Stimulated activated CD4-positive, alpha-beta T cell treated with anti-CD3 and anti-CD28 coated beads, Interleukin-2, amount 100 ng/mL, for 48 hours (primary cell): ENCODE results near the gene WDR59.
A peak's percentile ranks its signal among the peaks of the same experiment; 100 is the strongest.
"Not testable (repeated sequence)": the region's sequence is repeated elsewhere in the genome, so short reads cannot be mapped to it uniquely, and the experiment has no call there.

Experiments
- DNase-seq, 2 donors: peaks; one replicate each; pipeline ENCODE4 v3.0.0-alpha.2; 2020

The WDR59 gene

DNA sequence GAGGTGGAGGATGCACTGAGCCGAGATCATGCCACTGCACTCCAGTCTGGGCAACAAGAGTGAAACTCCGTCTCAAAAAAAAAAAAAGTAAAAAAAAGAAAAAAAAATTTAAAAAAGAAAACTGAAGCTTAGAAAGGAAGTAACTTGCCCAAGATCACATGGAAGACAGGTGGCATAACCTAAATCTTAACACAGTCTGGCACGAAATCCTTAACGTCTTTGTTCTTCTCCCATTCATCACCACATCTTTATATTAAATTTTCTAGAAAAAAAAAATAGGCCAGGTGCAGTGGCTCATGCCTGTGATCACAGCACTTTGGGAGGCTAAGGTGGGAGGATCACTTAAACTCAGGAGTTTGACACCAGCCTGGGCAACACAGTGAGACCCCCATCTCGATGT lies 9.3 kb downstream of the WDR59 start:
- DNase-seq: no peak

DNA sequence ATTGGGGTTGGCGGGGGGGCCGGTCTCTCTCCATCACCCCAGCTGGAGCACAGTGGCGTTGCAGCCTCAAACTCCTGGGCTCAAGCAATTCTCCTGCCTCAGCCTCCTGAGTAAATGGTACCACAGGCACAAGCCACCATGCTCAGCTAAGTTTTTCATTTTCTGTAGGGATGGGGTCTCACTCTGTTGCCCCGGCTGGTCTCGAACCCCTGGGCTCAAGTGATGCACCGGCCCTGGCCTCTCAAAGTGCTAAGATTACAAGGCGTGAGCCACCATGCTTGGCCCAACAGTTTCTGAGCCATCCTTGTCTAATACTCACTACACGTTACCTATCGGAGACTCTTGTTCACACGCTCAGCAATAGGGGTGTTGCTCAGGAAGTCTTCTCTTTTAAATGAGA lies 11.6 kb downstream of the WDR59 start:
- no peak for DNase-seq

DNA sequence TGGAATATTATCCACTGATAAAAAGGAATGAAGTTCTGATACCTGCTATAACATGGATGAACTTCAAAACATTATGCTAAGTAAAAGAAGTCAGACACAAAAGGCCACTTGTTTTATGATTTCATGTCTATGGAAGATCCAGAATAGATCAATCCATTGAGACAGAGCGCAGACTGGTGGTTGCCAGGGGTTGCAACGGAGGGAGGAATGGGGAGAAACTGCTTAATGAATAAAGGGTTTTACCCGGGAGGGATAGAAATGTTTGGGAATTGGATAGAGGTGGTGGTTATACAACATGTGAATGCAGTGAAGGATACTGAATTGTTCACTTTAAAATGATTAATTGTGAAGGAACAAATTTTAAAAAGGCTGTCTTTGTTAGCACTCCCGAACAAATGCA lies 30.2 kb downstream of the WDR59 start:
- DNase-seq: no peak

DNA sequence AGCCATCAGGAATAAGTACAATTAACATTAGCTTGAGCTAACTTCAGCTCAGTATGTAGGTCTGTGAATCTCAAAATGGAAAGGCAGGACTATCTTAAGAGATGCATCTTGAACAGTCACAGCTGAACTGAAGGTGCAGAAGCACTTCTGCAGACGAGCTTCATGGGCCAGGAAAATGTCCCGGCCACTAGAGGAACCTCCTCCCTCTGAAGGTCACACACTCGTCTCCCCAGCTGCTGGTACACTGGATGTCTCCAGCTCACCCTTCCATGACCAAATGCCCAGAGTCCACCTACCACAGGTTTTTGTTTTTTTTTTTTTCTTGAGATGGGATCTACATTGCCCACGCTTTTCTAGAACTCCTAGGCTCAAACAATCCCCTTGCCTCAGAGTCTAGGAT lies 33.2 kb downstream of the WDR59 start:
- no peak for DNase-seq

DNA sequence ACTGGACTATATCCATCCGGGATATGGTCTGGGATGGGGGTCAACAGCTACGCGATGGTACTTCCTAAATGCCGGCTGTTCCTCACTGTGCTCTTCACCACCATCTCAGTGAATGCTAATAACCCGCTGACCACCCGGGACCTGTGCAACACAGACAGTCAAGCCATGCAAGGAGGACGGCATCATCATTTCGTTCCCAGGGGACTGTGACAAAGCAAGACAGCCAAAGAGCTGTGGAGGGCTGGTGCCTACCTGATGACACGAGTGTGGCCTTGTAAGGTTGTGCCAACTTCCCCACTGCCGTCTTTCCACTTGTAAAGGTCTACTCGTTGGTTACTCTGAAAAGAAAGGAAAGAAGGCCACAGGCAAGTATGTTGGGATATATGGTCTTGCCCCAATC lies 33.7 kb downstream of the WDR59 start:
- DNase-seq: no peak

DNA sequence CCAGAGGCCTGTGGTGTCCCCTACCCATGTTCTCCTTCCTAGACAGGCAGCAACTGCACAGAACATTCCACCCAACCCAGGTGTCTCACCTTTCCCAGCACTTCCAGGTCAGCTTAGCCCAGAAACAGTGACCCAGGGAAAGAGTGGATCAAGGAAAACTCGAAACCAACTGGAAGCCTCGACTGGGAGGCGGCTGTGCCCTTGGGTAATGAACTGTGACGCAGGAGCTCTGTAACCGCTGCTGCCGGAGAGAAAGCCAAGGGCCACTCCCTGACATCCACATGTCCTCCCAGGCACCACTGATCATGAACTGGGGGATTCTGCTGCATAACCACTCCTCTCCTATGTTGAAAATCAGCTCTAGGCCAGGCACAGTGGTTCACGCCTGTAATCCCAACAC lies 34.4 kb downstream of the WDR59 start:
- no peak for DNase-seq

DNA sequence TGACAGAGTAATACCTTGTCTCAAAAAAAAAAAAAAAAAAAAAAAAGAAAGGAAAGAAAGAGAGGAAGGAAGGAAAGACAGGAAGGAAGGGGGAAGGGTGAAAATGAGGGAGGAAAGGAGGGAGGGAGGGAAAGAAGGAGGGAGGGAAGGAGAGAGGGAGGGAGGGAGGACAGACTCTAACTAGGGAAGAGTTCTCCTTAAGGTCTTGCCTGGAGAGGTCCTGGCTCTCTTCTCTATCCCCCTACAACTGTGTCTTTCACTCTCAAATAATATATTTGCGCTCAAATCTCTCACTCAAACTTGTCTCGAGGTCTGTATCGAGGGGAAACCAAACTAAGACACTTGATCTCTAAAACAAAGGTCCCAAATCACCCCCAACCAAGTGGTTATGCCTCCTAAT lies 35.6 kb downstream of the WDR59 start:
- DNase-seq: no peak

DNA sequence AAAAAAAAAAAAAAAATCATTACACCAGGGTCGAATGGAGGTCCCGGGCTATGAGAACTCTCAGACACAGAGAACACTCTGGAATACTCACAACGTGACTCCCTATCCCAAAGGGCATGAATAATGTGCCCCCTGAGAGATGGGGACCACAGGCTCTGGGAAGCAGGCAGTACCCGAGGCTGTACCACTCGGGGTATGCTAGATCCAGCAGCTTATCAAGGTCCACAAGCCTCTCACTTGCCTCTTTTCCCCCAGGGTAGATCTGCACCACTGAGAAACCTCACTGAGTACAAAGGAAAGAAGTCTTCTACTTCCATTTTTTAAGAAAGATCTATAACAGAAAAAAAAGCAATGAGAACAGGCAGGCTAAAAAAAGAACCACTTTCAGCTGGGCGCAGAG lies 40.5 kb downstream of the WDR59 start:
- DNase-seq: no peak

DNA sequence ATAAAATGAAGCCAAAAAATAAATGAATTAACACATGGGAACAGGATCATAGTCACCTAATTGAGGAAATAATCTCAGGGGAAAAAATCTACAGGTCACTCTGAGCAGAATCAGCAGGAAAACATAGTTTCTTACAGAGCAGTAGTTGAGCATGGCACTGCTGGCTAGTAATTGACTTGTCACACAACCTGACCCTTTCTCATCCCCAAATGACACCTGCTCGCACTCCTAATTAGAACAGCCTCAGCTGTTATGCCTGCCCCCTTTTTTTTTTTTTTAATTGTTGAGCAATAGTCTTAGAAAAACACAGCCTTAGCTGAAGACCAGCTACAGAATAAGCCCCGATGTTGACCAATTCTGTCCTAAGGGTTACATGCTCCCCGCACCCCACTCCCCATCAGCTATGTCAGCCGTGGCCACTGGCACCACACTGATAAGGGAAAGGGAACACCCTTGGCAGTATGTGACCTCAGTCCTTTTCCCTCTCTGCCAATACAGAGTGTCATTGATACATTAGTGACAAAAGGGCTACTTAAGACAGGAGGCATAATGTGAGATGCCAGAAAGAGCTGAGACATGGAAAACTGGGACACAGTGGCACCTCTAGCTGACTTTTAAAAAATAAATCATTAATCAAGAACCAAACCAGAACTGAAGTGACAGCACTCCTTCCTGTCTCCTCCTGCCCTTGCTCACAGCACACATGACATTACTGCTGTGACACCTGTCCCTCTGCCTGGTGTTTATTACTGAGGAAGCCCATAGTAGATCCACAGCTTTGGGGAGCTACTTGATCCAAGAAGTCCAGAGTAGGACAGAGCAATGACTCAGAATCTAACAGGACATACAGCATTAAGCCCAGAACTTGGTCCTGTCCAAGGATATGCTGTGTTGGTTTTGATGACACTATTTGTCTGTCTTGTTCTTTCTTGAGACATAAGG lies 41.7 kb downstream of the WDR59 start:
- no peak for DNase-seq

DNA sequence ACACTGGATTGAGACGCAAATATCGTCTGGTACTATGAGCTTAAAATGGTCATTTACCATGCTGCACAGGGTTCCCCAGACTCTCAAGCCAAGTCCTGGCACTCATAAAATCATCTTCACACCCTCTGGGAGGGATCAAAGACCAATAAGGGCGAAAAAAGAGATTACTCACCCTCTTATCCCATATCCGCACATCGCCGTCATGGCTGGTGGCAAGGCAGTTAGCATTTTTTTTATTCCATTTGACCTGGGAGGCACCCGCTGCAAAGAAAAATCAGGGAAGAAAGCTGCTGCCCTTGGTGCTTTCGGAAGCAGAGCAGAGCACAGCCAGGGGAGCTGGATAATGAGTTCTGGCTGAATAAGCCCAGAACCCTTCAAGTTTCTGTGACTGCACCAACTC lies 42.4 kb downstream of the WDR59 start:
- no peak for DNase-seq

DNA sequence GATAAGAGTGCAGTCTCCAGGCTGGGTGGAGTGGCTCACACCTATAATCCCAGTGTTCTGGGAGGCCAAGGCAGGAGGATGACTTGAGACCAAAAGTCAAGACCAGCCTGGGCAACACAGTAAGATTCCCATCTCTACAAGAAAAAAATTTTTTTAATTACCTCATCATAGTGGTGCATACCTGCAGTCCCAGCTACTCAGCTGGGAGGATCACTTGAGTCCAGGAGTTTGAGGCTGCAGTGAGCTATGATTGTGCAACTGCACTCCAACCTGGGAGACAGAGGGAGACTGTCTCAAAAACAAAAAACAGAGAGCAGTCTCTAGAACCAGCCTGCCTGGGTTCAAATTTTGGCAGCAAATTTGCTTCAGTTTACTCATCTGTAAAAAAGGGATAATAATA lies 45.2 kb downstream of the WDR59 start:
- no peak for DNase-seq

DNA sequence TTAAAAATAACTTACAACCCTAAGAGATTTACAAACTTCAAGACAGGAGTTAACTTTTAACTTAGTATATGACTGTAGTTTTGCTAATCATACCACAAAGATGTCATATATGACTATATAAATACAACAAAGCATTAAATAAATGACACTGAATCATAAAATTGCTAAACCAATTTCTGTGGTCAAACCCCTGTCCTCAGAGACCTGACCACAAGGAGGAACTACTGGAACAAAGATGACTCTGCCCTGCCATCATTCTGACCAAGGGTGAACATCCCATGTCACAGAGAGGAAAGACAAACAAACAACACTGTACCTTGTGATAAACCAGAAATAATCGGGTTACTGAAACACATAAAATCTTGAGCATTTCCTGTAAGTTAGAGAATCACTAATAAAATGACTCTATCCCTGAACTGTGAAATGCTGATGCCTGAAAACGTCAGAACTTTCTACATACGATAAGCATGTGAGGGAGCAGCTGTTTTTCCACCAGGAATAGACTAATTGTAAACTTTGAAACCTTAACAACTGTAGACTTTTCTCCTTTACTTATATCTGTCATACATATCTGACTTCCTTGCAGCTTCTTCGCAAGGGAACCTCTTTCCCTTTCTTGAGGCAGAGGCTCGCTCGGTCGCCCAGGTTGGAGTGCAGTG lies 47.9 kb downstream of the WDR59 start:
- DNase-seq: peak in 1 of 2 donors; percentile 10

DNA sequence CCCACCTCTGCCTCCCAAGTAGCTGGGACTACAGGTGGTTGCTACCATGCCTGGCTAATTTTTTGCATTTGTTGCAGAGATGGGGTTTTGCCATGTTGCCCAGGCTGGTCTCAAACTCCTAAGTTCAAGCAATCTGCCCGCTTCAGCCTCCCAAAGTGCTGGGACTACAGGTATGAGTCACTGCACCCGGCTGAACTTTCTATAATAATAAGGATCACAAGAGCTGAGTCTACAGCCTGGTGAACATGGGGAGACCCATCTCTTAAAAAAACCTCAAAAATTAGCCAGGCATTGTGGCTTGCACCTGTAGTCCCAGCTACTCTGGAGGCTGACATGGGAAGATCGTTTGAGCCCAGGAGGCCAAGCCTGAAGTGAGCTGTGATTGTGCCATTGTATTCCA lies 53.5 kb downstream of the WDR59 start:
- no peak for DNase-seq

DNA sequence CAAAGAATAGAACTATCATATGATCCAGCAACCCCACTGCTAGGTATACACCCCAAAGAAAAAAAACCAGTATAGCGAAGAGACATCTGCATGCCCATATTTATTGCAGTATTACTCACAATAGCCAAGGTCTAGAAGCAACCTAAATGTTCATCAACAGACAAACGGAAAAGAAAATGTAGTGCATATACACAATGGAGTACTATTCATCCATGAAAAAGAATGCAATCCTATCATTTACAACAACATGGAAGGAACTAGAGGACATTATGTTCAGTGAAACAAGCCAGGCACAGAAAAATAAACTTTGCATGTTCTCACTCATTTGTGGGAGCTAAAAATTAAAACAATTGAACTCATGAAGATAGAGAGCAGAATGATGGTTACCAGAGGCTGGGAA lies 55.3 kb downstream of the WDR59 start:
- DNase-seq: no peak

DNA sequence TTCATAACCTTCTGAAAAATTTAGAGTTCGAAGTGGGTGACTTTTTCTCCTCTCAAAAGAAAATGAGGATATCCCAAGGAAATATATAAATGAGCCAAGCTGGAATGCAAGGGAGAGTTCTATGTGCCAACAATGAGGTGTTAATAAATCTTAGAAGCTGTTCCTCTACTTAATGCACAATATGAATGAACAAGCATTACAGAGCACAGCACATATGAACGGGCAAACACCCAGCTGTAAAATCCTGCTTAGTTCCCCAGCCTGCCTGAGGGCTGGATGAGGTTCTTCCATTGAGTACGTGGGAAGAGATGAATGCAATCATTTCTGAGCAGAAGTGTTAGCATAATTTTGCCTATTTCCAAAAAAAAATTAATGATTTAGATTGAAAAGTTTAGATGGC lies 58.1 kb downstream of the WDR59 start:
- DNase-seq: no peak

DNA sequence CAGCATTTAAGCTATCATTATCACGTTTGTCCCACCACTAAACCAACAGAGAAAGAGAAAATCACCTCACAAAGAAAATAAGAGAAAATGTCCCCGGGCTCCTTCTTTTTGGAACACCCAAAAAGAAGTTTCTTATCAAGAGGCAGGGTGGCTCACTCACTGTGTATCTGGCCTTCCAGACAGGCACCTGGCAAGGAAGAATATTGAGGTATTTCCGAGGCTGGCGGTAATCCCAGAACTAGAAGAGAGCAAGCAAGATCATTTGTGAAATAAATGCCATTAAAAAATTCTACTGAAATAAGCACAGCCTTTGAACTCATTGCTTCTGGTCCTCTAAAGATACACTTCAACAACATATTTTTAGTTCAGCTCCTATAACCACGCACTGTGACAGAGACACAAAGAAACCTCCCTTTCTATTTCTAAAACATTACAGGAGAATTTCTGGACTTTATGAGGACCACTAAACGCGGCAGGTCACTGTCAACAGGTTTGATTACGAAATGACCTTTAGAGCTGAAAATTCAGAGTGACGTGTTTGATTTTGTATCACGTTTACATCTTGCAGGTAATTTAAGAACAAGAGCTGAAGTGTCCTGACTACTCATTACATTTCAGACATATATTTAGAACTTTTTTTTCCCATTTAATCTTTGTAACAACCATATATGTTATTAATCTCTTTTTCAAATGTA lies 61.0 kb downstream of the WDR59 start:
- no peak for DNase-seq

DNA sequence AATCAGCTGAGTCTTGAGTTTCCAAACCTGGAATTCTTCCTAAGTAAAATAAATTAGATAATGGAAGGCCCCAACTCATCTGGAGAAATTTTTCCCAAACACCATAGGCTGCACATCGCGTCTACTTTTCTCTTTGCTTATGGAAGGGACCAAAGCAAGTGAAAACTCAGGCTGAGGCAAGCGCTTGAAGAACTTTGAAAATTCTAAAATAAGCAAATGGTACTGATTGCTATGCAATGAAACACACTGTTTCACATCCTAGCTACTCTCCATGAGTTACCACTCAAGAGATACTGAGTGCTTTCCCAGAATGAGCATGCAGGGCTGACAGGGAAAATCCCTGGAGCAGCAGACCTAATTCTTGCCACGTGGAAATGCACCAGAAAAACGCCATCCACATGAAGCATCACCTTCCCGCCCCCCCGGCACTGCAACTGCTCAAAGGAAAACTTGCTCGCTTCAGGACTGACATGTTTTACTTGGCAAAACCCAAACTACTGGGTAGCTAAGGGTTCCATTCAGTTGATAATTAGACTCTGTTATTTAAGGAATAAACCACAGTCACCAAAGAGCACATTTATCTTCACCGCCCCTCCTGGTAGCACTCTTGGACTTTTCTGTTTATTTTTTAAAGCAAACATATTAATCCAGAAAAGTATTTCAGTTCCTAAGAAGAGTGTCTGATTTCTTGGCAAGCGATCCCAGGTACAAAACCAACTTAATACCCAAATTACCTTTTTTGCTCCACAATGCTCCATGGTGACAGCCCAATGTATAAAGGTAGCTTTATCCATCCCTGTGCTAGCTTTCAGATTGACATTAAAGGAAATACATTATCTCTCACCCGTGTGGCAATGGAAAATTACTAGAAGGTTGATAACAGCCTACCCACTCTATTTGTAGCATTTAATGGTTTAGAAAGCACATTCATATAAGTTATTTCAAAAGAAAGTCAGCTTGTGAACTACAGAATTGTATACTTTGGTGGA lies 62.5 kb downstream of the WDR59 start:
- no peak for DNase-seq

DNA sequence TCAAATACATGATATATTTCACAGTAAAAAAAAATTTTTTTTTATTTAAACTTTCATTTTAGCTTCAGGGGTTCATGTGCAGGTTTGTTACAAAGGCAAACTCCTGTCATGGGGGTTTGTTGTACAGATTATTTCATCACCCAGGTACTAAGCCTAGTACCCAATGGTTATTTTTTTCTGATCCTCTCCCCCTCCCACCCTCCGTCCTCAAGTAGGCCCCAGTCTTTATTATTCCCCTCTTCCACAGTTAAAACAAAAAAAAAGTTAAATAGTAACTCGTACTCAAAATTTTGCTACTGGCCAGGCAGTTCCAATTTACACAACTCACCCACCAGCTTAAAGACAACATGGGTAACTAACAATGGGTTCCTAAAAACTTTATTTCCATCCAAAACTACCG lies 63.9 kb downstream of the WDR59 start:
- no peak for DNase-seq

DNA sequence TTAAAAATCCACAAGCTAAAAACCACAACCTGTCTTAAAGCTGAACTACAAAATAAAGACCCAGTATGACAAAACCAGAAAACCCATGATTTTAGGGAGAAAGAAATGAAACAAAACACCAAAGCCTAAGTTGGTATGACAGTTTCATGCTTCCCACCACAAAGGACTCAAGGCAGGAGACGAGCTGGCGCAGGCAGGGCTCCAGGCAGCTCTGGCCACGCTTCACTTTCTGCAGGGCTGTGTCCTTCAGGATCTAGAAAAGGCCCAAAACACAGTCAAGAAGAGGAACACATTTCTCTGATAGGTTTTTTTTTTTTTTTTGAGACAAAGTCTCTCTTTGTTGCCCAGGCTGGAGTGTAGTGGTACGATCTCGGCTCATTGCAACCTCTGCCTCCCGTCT lies 75.3 kb downstream of the WDR59 start:
- DNase-seq: no peak

DNA sequence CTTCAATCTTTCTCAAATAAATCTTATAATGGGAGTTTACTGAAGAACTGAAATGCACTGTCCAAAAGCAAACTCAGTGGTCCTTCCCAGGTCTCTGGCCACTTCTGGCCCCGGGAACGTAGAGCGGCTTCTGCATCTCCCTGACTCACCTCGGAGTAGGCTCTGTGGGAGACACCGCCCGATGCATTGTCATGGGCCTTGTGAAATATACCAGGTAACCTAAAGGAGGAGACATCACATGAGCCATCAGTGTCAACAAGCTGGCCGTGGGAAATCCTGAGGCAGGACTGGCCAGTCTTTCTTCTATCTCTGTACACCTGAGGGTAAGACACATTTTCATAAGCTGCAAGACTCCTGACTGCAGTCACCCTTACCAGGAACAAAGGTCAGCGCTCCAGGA lies 76.2 kb downstream of the WDR59 start:
- DNase-seq: not testable (repeated sequence)

DNA sequence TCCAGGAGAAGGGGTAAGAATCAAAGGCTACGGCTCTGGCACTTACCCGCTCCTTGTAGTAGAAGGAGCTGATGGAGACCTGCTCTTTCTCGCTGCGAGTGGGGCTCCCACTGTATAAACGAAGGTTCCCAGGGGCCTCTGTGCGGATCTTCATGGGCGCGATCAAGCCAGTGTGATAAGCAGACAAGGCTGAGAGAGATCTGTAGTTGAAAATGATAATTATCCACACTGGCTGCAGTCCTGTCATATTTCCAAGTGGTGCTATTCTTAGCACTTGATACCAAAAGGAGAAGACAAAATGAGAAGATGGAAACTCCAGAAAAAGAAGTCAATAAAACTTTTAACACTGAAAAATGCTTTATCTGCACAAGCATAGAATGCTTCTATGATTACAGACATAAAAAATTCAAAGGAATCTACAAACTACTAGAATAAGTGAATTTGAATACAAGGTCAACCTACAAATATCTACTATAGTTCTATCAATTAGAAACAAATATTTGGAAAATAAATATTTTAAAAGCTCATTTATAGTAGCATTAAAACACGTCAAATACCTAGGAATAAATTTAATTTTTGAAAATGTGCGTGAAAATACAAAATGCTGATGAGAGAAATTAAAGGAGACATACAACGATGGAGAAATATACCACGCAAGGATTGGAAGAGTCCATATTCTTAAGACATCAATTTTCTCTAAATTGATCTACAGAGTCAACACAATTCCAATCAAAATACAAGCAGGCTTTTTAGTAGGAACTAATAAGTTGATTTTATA lies 80.8 kb downstream of the WDR59 start:
- DNase-seq: no peak

DNA sequence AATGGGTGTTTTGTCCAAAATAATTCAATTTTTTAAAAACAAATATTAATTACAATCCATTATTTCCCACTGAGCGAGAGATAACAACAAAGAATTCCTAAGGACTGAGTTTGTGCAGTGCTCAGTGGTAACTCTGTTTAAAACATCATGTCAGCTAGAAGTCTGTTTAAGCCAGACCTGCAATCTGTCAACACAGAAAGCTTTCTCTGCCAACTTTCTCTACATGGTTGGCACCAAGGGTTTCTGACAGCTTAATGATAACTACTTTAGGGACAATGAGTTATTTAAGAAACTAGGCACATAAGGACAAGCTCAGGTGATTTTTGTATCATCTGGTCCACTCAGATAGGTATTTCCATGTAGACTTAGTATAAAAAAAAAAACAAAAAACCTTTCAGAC lies 81.8 kb downstream of the WDR59 start:
- no peak for DNase-seq
